ENCODE results near the gene ADAMTS9.

Gene ADAMTS9, protein sequence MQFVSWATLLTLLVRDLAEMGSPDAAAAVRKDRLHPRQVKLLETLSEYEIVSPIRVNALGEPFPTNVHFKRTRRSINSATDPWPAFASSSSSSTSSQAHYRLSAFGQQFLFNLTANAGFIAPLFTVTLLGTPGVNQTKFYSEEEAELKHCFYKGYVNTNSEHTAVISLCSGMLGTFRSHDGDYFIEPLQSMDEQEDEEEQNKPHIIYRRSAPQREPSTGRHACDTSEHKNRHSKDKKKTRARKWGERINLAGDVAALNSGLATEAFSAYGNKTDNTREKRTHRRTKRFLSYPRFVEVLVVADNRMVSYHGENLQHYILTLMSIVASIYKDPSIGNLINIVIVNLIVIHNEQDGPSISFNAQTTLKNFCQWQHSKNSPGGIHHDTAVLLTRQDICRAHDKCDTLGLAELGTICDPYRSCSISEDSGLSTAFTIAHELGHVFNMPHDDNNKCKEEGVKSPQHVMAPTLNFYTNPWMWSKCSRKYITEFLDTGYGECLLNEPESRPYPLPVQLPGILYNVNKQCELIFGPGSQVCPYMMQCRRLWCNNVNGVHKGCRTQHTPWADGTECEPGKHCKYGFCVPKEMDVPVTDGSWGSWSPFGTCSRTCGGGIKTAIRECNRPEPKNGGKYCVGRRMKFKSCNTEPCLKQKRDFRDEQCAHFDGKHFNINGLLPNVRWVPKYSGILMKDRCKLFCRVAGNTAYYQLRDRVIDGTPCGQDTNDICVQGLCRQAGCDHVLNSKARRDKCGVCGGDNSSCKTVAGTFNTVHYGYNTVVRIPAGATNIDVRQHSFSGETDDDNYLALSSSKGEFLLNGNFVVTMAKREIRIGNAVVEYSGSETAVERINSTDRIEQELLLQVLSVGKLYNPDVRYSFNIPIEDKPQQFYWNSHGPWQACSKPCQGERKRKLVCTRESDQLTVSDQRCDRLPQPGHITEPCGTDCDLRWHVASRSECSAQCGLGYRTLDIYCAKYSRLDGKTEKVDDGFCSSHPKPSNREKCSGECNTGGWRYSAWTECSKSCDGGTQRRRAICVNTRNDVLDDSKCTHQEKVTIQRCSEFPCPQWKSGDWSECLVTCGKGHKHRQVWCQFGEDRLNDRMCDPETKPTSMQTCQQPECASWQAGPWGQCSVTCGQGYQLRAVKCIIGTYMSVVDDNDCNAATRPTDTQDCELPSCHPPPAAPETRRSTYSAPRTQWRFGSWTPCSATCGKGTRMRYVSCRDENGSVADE (N-terminal part only)

DNA sequence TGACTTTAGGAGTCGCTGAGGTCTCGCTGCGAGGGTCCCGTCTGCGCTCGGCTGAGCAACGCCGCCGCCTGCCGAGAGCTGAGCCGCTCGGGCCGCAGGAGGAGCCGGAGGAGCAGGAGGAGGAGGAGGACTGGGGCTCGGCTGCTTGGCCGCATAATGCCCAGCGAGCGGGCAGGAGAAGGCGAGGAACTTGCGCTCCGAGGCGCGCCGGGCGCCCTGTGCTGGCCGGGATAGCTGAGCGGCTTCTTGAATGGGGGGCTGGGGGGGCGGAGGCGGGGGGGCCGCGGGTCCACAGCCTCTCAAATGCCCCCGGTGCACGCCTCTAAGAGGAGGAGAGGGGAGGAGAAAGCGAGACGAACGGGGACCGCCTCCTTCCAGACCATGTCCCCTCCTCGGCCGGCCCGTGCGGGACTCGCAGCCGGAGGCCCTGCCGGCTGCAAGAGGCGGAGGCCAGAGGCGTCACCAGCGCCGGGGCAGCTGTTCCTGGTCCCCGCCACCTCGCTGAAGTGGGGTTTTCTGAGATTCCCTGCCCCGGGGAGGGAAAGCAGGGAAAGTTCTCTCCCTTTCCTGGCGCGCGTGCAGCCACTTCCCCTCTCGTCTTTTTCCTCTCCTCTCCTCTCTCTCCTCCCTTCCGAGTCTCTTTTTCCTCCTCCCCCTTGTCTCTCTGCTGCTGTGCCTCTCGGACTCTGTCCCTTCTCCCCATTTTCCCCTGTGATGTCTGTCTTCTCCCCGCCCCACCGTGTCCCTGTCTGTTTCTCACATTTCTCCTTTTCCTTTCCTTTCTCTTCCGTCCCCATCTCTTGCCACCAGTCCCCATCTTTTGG is at the start of gene ADAMTS9:
Gene ADAMTS9, minus strand, starts transcription at position 220 of the 824 bp plus-strand sequence. CDS start 343 bp downstream, outside the sequence.
- no peak for DNase-seq

DNA sequence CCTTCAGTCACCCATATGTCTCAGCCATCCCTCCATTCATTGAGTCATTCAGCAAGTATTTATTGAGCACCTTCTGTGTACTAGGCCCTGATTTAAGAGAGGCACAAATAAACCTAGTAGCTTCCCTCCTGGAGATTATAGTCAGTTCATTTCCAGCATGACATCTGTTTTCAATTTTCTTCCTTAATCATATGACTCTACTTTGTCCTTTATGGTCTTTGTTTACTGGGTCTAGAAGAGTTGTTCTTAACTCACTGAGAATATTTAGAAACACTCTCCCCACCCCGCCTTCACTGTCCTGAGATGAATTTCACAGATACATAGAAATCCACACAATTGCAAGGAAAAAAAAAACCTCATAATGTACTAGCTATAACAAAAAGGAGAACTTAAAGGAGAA is 44.8 kb upstream of the ADAMTS9 start:
- DNase-seq: no peak

DNA sequence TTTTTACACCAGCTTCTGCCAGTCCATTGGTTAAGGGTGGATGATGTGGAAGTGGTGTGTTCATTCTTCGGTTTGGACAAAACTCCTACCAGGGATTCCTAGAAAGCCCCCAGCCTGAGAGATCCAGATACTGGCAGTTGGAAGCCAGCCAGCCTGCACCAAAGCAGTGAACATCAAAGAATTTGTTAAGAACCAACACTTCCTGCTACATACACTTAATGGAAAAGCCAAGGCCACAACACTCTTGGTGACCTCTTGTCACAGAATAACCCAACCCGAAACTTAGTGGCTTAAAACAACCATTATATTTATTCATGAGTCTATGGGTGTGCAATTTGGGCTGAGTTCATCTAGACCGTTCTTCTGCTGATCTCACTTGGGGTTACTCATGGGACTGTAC is 42.9 kb upstream of the ADAMTS9 start:
- no peak for DNase-seq

DNA sequence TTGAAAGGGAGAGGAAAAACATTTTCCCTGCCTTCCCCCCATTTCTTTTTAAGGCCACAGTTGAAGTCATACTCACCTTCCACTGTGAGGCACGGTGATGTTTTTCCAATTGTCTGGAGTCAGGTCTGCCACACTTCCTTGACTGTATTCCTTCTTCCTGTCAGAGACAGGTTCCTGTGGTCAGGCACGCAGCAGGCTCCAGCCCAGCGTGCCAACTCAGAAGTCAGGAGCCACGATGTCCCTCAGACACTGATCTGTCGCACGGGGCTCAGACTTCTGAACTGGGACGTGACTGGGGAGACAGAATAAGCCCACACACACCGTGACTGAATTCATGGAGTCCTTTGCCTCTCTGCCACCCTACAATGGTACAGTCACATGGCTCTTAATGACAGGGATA is 41.2 kb upstream of the ADAMTS9 start:
- no peak for DNase-seq

DNA sequence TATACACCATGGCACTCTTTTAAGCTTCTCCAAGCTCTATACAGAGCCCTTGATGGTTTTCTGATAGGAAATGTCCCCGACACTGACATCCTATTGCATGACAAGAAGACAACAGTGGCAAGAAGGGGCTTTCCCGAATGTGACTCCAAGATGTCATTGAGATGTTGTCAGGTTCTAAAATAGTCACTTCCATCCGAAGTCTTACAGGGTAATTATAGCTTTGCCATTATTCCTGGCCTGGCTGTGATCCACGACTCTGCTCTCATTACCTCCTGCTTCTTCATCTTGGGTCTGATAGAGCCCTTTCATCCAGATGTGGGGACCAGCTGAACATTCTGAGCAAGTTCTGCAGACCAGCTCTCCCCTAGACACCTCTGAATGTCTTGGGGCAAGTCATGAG is 40.6 kb upstream of the ADAMTS9 start:
- no peak for DNase-seq

DNA sequence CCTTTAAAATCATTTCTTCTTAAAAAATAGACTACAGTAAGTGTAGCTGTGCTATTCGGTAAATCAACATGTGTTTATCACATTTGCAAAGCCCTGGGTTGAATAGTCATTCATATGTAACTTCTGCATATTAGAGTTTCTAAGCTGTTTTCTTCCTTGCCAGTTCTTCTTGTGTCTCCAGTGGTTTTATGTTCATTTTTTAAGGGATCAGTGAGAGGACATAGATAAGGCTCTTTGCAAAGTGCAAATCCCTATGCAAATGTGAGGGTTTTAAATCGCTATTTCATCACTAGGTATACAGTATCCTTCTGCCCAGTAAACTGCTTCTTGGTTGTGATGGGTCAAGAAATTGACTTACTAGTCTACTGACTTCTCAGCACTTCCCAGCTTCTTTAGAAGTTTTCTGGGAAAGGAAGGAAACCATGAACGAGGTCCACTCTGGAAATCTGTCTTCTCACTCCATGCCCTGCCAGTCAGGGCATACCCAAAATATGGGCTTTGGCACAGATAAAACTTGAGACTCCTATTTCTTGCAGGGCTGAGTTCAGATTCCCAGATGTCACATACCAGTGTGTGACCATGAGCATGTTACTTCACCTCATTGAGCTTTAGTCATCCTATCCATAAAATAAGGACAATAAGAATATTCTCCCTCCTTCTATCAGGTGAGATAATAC is 38.8 kb upstream of the ADAMTS9 start:
- DNase-seq: no peak

DNA sequence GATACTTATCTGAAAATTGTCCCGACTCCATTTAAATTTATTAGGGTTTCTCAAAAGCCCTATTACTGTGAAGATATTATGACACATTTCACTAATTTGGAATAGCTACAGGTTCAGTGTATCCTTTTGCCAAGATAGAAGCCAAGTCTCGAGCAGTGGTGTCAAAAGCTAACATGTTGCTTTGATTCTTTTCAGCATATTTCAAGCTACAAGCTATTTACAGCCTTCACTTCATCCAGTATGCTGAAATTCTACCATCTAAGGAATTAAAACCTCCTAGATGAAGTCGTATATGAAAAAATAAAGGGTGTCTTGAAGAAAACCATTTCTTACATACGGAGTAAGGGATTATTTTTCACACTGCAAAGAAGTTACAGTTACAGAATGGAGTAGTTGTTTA is 31.2 kb upstream of the ADAMTS9 start:
- DNase-seq: no peak

DNA sequence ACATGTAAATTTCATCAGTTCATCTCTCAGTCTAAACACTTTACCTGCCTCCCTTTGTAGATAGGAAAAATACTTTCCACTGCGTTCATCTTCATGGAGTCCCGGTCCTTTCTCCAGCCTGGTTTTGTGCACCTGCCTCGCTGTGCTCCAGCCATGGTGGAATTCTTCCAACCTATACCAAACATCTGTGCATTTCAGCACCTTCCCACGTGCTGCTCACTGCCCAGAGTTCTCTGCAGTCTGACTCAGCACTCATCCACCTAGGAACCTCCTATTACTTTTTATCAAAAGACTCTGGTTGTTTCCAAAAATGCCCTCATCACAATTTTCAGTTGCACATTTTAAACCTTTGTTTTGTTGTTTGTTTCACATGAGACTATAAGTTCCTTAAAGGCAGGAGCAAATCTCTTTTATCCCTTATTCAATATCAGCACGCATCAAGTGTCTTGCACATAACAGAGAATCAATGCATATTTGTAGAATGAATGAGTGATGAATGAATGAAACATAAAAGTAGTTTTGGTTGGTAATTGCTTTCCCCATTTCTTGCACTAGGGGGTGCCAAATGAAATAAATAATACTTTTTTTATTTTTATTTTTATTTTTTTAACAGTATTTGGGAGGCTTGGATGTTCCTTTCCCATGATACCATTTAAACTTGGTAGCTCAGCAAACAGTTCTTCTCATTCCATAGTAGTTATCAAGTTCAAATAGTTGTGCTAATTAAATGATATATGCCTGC is 30.2 kb upstream of the ADAMTS9 start:
- DNase-seq: no peak

DNA sequence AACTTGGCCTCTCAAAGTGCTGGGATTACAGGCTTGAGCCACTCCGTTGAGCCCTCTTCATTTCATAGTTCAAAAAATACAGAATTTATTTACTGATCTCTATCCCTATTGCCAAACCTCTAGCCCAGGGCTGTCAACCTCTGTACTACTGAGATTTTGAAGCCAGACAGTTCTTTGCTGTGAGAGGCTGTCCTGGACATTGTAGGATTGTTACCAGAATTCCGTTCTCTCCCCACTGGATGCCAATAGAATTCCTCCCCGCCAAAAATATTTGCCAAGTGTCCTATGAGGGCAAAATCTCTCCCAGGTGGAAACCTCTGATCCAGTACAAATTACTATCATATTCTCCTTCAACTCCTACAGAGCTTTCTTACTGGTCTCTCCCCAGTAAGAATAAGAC is 29.6 kb upstream of the ADAMTS9 start:
- no peak for DNase-seq

DNA sequence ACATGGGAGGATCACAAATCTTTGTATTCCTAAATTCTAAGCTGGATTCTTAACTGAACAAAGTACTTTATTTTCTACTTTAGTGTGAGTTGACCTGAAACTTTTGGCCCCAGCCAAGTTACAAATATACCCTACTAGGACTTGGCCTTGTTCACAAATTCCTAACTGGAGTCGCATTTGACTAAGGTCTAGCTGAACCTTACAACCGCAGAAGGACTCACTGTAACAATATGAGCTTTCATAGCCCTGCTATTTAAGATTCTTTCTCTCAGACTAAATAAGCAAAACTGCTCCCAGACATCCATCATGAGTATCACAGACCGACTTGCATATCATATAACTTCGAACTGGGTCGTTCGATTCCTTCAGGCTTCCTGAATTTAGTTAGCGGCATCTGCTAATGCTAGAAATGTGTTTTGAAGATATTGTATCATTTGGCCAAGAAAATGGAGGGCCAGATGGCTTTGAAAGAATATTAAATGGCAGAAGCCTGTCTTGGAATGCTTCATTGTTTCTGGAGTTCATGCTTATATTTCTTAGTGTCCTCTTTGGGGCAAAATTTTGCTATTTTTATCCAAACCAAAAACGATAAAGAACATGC is 28.4 kb upstream of the ADAMTS9 start:
- no peak for DNase-seq

DNA sequence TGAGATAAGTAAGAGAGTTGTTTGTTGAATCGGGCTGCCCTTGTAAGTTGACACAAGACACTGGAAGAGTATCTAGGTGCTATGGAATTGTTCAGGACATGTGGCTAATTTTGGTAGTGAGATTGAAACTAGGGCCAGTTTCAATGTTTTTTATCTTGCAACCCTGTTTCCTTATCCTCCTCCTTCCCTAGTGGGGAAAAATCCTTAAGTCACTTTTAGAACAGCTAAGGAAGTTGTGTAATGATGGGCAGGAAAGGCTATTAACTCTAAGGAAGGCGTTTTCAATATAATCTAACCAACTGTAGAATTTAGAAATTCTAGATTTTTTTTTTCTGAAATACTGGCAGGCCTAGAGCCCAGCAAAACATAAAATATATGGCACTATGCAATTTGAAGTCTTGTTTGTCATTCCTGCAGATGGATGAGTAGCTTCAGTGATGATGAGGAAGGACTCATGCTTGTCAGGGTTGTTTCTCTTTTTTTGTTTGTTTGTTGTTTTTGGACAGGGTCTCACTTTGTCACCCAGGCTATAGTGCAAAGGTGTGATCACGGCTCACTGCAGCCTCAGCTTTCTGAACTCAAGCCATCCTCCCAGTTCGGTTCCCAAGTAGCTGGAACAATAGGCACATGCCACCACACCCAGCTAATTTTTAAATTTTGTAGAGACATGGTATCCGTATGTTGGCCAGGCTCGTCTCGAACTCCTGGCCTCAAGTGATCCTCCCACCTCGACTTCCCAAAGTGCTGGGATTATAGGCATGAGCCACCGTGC is 27.6 kb upstream of the ADAMTS9 start:
- no peak for DNase-seq

DNA sequence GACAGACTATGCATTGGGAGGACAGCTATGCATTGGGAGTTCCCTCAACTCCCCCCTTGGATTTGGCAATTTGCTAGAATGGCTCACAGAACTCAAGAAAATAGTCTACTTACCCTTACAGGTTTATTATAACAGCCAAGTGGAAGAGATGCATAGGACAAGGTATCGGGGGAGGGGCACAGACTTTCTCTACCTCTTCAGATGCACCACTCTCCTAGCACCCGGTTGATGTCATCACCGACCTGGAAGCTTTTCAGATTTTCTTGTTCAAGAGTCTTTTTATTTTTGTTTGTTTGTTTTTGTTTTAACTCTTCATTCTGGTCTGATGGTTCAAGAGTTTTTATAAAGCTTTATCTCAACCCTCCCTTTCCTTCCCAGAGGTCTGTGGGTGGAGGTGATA is 20.7 kb upstream of the ADAMTS9 start:
- DNase-seq: no peak

DNA sequence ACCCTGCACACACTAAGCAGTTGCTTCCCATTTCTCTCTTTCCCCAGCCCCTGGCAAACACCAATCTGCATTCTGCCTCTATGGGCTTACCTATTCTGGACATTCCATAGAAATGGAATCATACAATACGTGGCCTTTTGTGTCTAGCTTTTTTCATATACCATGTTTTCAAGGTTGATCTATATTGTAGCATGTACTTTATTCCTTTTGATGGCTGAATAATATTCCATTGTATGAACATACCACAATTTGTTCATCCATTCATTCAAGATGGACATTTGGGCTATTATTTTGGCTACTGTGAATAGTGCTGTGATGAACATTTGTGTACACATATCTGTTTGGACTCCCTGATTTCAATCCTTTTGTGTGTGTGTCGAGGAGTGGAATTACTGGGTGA is 18.1 kb upstream of the ADAMTS9 start:
- no peak for DNase-seq

DNA sequence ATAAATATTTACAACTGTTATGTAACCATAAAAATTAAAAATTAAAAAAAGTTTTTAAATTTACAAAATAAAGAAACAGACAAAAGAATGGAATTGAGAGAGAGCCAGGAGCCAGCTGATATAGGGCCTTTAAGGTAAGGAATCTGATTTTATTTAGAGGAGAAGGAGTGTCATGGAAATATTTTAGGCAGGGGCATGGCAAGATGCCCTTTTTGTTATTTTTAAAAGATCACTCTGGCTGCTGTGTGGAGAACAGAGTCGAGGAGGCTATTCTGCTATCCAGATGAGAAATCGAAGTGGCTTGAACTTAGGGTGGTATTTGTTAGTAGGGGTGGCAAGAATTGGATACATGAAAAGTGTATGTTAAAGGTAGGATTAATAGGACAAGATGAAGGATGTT is 9.1 kb upstream of the ADAMTS9 start:
- no peak for DNase-seq

DNA sequence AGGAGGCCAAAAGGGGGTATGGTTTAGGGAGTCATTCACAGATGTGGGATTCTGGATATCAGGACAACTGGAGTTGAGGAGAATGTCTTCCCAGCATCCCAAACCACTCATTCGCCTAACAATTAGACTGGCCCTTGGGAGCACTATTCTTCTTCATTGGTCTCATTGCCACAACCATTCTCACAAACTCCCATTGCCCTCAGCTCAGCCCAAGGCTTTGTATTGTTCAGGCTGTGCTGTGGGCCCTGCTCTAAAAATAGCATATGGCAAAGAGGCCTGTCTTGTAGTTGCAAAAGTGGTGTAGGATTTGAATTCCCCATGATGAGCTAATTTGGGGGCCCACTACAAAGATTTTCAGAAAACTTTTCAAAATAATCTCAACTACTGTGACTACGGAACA is 6.3 kb upstream of the ADAMTS9 start:
- no peak for DNase-seq

DNA sequence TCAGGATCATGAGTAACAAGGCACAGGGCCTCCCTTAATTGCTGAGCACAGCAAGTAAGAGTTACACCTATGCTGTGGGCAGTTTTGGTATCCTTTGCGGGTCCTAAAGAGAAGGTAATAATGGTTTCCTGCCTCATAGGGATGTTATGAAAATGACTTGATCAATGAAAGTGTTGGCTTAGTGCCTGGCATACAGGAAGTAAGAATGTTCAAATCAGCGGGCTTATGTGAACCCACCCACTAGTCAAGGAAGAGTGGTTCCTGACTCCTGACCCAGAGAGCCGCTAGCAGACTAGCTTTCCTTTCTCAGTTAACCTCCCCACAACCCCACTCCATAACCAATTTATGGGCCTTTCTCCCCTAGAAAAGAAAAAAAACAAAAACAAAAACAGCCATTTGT is 5.2 kb upstream of the ADAMTS9 start:
- DNase-seq: no peak

DNA sequence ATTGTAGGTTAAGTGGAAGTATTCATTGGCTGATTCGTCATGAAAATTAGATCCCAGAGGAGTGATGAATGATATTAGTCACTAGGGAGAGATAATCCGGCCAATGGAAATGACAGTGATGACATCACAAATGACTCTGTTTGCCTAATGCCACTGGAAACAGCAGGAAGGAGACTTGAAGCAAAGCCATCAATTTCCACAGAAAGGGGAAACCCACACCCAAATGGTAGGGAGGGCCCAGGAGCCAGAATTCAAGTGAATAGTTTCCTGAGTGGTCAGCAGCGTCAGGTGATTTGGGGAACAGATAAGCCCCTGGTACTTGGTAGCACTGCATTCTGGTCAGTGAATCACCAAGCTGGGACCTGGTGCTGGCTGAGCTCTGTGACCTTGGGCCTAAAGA is 3.3 kb upstream of the ADAMTS9 start:
- no peak for DNase-seq

DNA sequence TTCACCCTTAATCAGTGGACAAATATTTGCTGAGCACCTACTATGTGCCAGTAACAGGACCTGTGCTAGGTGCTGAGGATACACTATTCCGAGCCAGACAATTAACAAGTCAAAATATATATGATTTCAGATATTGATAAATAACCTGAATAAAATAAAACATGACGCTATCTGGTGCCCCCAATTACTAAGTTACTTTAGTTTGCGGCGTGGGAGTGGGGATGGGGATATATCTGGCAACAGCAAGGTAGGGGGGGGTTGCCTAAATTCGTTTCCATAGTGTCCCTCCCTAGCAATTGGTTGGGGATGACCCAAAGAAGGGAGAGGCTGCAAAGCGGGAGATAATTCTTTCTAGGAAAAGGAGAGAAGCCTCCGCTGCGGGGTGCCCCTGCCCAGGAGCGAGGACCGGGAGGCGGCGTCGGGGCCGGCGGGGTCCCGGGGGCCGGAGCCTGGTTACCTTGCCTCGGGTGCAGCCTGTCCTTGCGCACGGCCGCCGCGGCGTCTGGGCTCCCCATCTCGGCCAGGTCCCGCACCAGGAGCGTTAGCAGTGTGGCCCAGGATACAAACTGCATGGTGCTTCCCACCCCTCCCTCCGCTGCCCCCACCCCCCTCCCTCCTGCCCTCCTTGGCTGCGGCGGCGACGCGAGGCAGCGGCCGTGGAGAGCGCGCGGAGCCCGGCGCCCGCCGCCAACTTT is 567 bp downstream of the ADAMTS9 start:
- no peak for DNase-seq

DNA sequence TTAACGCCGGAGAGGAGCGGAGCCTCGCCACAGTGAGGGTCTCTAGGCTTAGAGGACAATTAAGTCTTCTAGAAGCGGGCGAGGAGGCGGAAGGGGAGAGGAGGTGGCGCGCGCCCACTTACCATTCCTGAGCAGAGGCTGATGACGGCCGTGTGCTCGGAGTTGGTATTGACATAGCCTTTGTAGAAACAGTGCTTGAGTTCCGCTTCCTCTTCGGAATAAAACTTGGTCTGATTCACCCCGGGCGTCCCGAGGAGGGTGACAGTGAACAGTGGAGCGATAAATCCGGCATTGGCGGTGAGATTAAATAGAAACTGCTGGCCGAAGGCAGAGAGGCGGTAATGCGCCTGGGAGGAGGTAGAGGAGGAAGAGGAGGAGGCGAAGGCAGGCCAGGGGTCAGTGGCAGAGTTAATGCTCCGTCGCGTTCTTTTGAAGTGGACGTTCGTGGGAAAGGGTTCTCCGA is 1.3 kb downstream of the ADAMTS9 start:
- DNase-seq: no peak

Data from activated CD8-positive, alpha-beta memory T cell treated with anti-CD3 and anti-CD28 coated beads for 24 hours (primary cell).